ENCODE measurements around the gene RFNG. TPM values are rescaled to one million over a fixed set of nuclear protein-coding genes. Genes with fewer than 3 reads are reported as not detected.

RFNG gene
- total and polyA plus RNA-seq, 2 of the 4 experiments (the other 2 are of a cell fraction): 6.8 to 47.3 TPM

GRCh38 chr17:82087961-82088837 lies 36.6 kb upstream of the RFNG start (continued):
- TF ChIP-seq FOS (IDR thresholded peaks at IDR 0.05; ENCODE audit: low read depth, low read length): no peak

GRCh38 chr17:82086941-82087906 lies 35.6 kb upstream of the RFNG start:
- Histone ChIP-seq H3K4me1 (ENCODE audit: control insufficient read depth, insufficient read depth, low read length) (no peaks in the 10 kb centered on the region), H3K56ac (ENCODE audit: extremely low read depth, insufficient read depth, low read length) (no peak overlapping the region), H3K4me2 (ENCODE audit: low read depth, low read length) (no peak overlapping the region), H4K91ac (ENCODE audit: insufficient read depth, low read depth, low read length) (no peak overlapping the region), H3K9ac (ENCODE audit: low read depth, low read length) (no peak overlapping the region), H2AFZ (replicated peaks; ENCODE audit: low read length, poor library complexity) (no peak overlapping the region), H2BK120ac (ENCODE audit: low read depth, low read length) (no peak overlapping the region), H3K4me3 (ENCODE audit: insufficient read depth, low read depth, low read length) (no peak overlapping the region), H2BK20ac (ENCODE audit: low read depth, low read length) (no peak overlapping the region), H3K36me3 (ENCODE audit: control insufficient read depth, insufficient read depth, low read length) (peaks cover 96% of the 10 kb centered on the region), H3K14ac (replicated peaks; ENCODE audit: low read depth, low read length) (no peak overlapping the region), H3K4ac (ENCODE audit: low read depth, low read length) (no peak overlapping the region), H3K9me3 (ENCODE audit: control insufficient read depth, insufficient read depth, low read length) (no peaks in the 10 kb centered on the region), H4K8ac (ENCODE audit: low read depth in 2 of 2, low read length in 2 of 2) (no peak overlapping the region), H3K9me1 (ENCODE audit: insufficient read depth, low read length) (no peaks in the 10 kb centered on the region), H2AK9ac (replicated peaks; ENCODE audit: low read depth, low read length, poor library complexity) (no peak overlapping the region), H2AK5ac (ENCODE audit: low read depth, low read length) (no peak overlapping the region), H4K20me1 (ENCODE audit: insufficient read depth, low read length) (no peaks in the 10 kb centered on the region; the same call in none of the 2 replicates), H4K5ac (ENCODE audit: low read depth, low read length) (no peak overlapping the region), H3K23ac (ENCODE audit: low read depth, low read length) (no peak overlapping the region), H2BK5ac (ENCODE audit: low read depth, low read length, poor library complexity, severe bottlenecking) (no peak overlapping the region), H3K27ac (ENCODE audit: insufficient read depth, low read length) (no peak overlapping the region), H3K27me3 (ENCODE audit: control insufficient read depth, insufficient read depth, low read length) (no peaks in the 10 kb centered on the region), H3K79me1 (ENCODE audit: low read depth in 1 of 2, low read length in 2 of 2) (no peaks in the 10 kb centered on the region; a peak in 2 of 4 replicates), H2BK15ac (ENCODE audit: low read depth, low read length) (no peak overlapping the region), H3K18ac (ENCODE audit: low read depth, low read length) (no peak overlapping the region)
- ATAC-seq (ENCODE audit: low read depth): no peak
- 89% methylated on average over 12 of the region's 39 CpGs; no CpG with 5 or more reads in 1 of the 2 experiments for WGBS, 2 experiments (ENCODE audit: extremely low coverage in 2 of 2, insufficient read length in 1 of 2)
- DNase-seq: no peak
- no TSS peak for BruUV-seq (replicated peaks)
- CTCF ChIA-PET: no interaction called here
- in situ Hi-C loops (cut with MboI; ENCODE audit: low sequenced_read_pairs): no loop called here
- dilution Hi-C loops (cut with HindIII; ENCODE audit: low sequenced_read_pairs, unreplicated experiment): no loop called here
- intact Hi-C loops (cut with micrococcal nuclease): no loop called here
- POLR2A ChIA-PET (ENCODE audit: unreplicated experiment): no interaction called here
- TF ChIP-seq MAFK (IDR thresholded peaks at IDR 0.05; ENCODE audit: low read depth, low read length) (no peak), NFE2L2 (IDR thresholded peaks at IDR 0.05; ENCODE audit: low read depth, low read length) (no peak), CHD1 (IDR thresholded peaks at IDR 0.05; ENCODE audit: low read depth, low read length) (no peak), MAZ (IDR thresholded peaks at IDR 0.05; ENCODE audit: borderline replicate concordance, low read depth, low read length) (no peak), SMC3 (IDR thresholded peaks at IDR 0.05; ENCODE audit: low read depth, low read length) (no peak), FOS (IDR thresholded peaks at IDR 0.05; ENCODE audit: low read depth, low read length) (no peak), POLR2A (IDR thresholded peaks at IDR 0.05; ENCODE audit: low read depth, low read length) (no peak), MXI1 (IDR thresholded peaks at IDR 0.05; ENCODE audit: borderline replicate concordance, low read depth, low read length) (no peak), CEBPB (IDR thresholded peaks at IDR 0.05; ENCODE audit: low read depth, low read length) (no peak), RAD21 (IDR thresholded peaks at IDR 0.05; ENCODE audit: low read length) (no peak), USF2 (IDR thresholded peaks at IDR 0.05; ENCODE audit: low read depth, low read length) (no peak), RCOR1 (IDR thresholded peaks at IDR 0.05; ENCODE audit: insufficient replicate concordance, low read length) (no peak), BHLHE40 (IDR thresholded peaks at IDR 0.05; ENCODE audit: low read depth, low read length) (no peak)
